HCT116 (cell line): ENCODE measurements around the gene LHPP. TPM values are rescaled to one million over a fixed set of nuclear protein-coding genes. Genes with fewer than 3 reads are reported as not detected.

Experiments used
- ATAC-seq: fragments of 200-7000 bp; cut with Tn5 transposase; 2 replicates; pipeline ENCODE4 v1.9.1; 2020; ENCODE audit warnings: mild to moderate bottlenecking, moderate library complexity
- BruUV-seq: library from RNA; stranded (reverse); fragments of 400-500 nt; replicated peaks from 2 replicates; lab custom pipeline; 2021; lab: Mats Ljungman, UMichigan
- CTCF ChIA-PET: fragments of 300-600 bp; sonication (Branson Sonifier 250); formaldehyde crosslinking; loops from one replicate; lab custom pipeline; 2021; ENCODE audit warnings: antibody characterized with exemption; lab: Charles Lee
- POLR2A ChIA-PET: fragments of 300-600, 350-600 bp; sonication (Branson Sonifier 250); formaldehyde crosslinking; loops from one replicate; lab custom pipeline; 2021; ENCODE audit warnings: antibody characterized with exemption; lab: Charles Lee
- RAD21 ChIA-PET, 2 experiments: fragments of 300-600 bp; sonication (Branson Sonifier 250); formaldehyde crosslinking; loops; one replicate each; lab custom pipeline; 2023; ENCODE audit warnings: low total read pairs in 2 of 2; ENCODE audit not compliant: uncharacterized antibody in 2 of 2, unreplicated experiment in 2 of 2, low non-redundant PET in 1 of 2; lab: Charles Lee
- DNase-seq: peaks from one replicate; pipeline ENCODE4 v3.0.0-alpha.2; 2010; ENCODE audit warnings: low read depth, low spot score
- H2AFZ ChIP-seq: fragments of 200-600 bp; shearing (Covaris generic), sonication (generic); 2 replicates; pipeline ENCODE4 v1.6.1; 2017; ENCODE audit warnings: low read depth, mixed run types, mixed read lengths, antibody characterized with exemption, low read length; ENCODE audit not compliant: poor library complexity, severe bottlenecking
- H3K27ac ChIP-seq: 2 replicates; pipeline ENCODE4 v1.5.1; 2012; ENCODE audit warnings: low read depth, low read length
- H3K27me3 ChIP-seq: fragments of 200-600 bp; sonication (generic); 2 replicates; pipeline ENCODE4 v1.6.1; 2016; ENCODE audit warnings: mixed run types, low read length, mixed read lengths; ENCODE audit not compliant: insufficient read depth
- H3K36me3 ChIP-seq, 2 experiments: fragments of 200-500 bp in 1 of 2; fragments of 200-600 bp in 1 of 2; sonication (Bioruptor generic) in 1 of 2; sonication (generic) in 1 of 2; 2 replicates each; pipeline versions ENCODE4 v1.5.1 to v1.6.1; 2014 to 2016; ENCODE audit warnings: low read length in 2 of 2, inconsistent platforms in 1 of 2, mixed read lengths in 1 of 2, mixed run types in 1 of 2; ENCODE audit not compliant: insufficient read depth in 2 of 2, control insufficient read depth in 1 of 2
- H3K4me1 ChIP-seq, 2 experiments: fragments of 200-600 bp in 1 of 2; sonication (generic) in 1 of 2; 2 replicates each; pipeline versions ENCODE4 v1.5.1 to v1.6.1; 2012 to 2017; ENCODE audit warnings: low read length in 2 of 2, inconsistent platforms in 1 of 2, mild to moderate bottlenecking in 1 of 2, mixed read lengths in 1 of 2, mixed run types in 1 of 2, moderate library complexity in 1 of 2; ENCODE audit not compliant: insufficient read depth in 2 of 2, control insufficient read depth in 1 of 2
- H3K4me2 ChIP-seq: fragments of 200-600 bp; sonication (generic); 2 replicates; pipeline ENCODE4 v1.6.1; 2017; ENCODE audit warnings: mixed run types, low read length, mixed read lengths
- H3K4me3 ChIP-seq, 2 experiments: fragments of 200-600 bp in 1 of 2; sonication (generic) in 1 of 2; replicated peaks in 1 of 2; 2 replicates each; pipeline ENCODE4 v1.5.1; 2011 to 2016; ENCODE audit warnings: low read length in 2 of 2, control low read depth in 1 of 2, low read depth in 1 of 2, mild to moderate bottlenecking in 1 of 2, mixed read lengths in 1 of 2, mixed run types in 1 of 2
- H3K79me2 ChIP-seq: fragments of 200-600 bp; sonication (generic); 2 replicates; pipeline ENCODE4 v1.6.1; 2017; ENCODE audit warnings: mild to moderate bottlenecking, mixed run types, low read length, moderate library complexity, mixed read lengths; ENCODE audit not compliant: insufficient read depth
- H3K9ac ChIP-seq: fragments of 200-600 bp; sonication (generic); 2 replicates; pipeline ENCODE4 v1.6.1; 2016; ENCODE audit warnings: low read length, mixed read lengths
- H3K9me2 ChIP-seq: fragments of 200-600 bp; sonication (generic), shearing (Covaris generic); 2 replicates; pipeline ENCODE4 v1.6.1; 2017; ENCODE audit warnings: mixed run types, mild to moderate bottlenecking, moderate library complexity; ENCODE audit not compliant: insufficient read depth
- H3K9me3 ChIP-seq, 2 experiments: fragments of 200-500 bp in 1 of 2; fragments of 200-600 bp in 1 of 2; sonication (Bioruptor generic) in 1 of 2; sonication (generic) in 1 of 2; 2 replicates each; pipeline ENCODE4 v1.6.1; 2014 to 2017; ENCODE audit warnings: low read length in 2 of 2, mixed read lengths in 2 of 2, inconsistent platforms in 1 of 2, low read depth in 1 of 2, mild to moderate bottlenecking in 1 of 2, mixed run types in 1 of 2, moderate library complexity in 1 of 2; ENCODE audit not compliant: control insufficient read depth in 1 of 2, insufficient read depth in 1 of 2
- H4K20me1 ChIP-seq: fragments of 200-600 bp; sonication (generic), shearing (Covaris generic); 2 replicates; pipeline ENCODE4 v1.6.1; 2017; ENCODE audit warnings: mixed run types, mild to moderate bottlenecking, moderate library complexity; ENCODE audit not compliant: insufficient read depth
- ATF3 ChIP-seq: IDR thresholded peaks from 2 replicates; pipeline ENCODE4 v1.6.1; 2012
- CBX3 ChIP-seq: IDR thresholded peaks from 2 replicates; pipeline ENCODE4 v1.6.1; 2012; ENCODE audit warnings: low read depth
- CEBPB ChIP-seq: IDR thresholded peaks from 2 replicates; pipeline ENCODE4 v1.6.1; 2012; ENCODE audit warnings: low read depth
- CTCF ChIP-seq, 3 experiments: fragments of 200-600 bp in 1 of 3; sonication (generic) in 1 of 3; IDR thresholded peaks in 2 of 3; conservative IDR thresholded peaks in 1 of 3; 2 replicates each; pipeline ENCODE4 v1.5.1; 2012 to 2017; ENCODE audit warnings: low read depth in 2 of 3, low read length in 2 of 3, antibody characterized with exemption in 1 of 3, borderline replicate concordance in 1 of 3, control low read depth in 1 of 3, mild to moderate bottlenecking in 1 of 3, mixed read lengths in 1 of 3, mixed run types in 1 of 3, moderate library complexity in 1 of 3; ENCODE audit not compliant: insufficient read depth in 1 of 3
- EZH2 ChIP-seq: fragments of 200-600 bp; sonication (generic); IDR thresholded peaks from 2 replicates; pipeline ENCODE4 v1.6.1; 2017; ENCODE audit warnings: antibody characterized with exemption, mixed run types
- EZH2phosphoT487 ChIP-seq: fragments of 200-600 bp; IDR thresholded peaks from 2 replicates; pipeline ENCODE4 v1.6.1; 2018; ENCODE audit warnings: antibody characterized with exemption, borderline replicate concordance
- FOSL1 ChIP-seq: IDR thresholded peaks from 2 replicates; pipeline ENCODE4 v1.6.1; 2012; ENCODE audit warnings: low read depth
- POLR2AphosphoS5 ChIP-seq: IDR thresholded peaks from 2 replicates; pipeline ENCODE4 v1.6.1; 2011; ENCODE audit warnings: mild to moderate bottlenecking, low read depth, low read length, moderate library complexity
- RAD21 ChIP-seq: IDR thresholded peaks from 2 replicates; pipeline ENCODE4 v1.6.1; 2012; ENCODE audit warnings: low read depth, mild to moderate bottlenecking
- SIN3A ChIP-seq: IDR thresholded peaks from 2 replicates; pipeline ENCODE4 v1.6.1; 2012; ENCODE audit warnings: low read depth
- SP1 ChIP-seq: IDR thresholded peaks from 2 replicates; pipeline ENCODE4 v1.6.1; 2012; ENCODE audit warnings: low read depth
- SRF ChIP-seq: IDR thresholded peaks from 2 replicates; pipeline ENCODE4 v1.6.1; 2012; ENCODE audit warnings: low read depth
- YY1 ChIP-seq: IDR thresholded peaks from 2 replicates; pipeline ENCODE4 v1.6.1; 2011; ENCODE audit warnings: low read length, low read depth, moderate library complexity, mild to moderate bottlenecking; ENCODE audit not compliant: insufficient replicate concordance; ENCODE audit errors: extremely low read depth
- ZBTB33 ChIP-seq: IDR thresholded peaks from 2 replicates; pipeline ENCODE4 v1.6.1; 2011; ENCODE audit warnings: mild to moderate bottlenecking, low read length, moderate library complexity; ENCODE audit not compliant: insufficient replicate concordance; ENCODE audit errors: extremely low read depth
- ZFX ChIP-seq: fragments of 450-650 bp; IDR thresholded peaks from 2 replicates; pipeline ENCODE4 v1.6.1; 2017
- ZNF274 ChIP-seq: fragments of 200-500 bp; sonication (Bioruptor generic); IDR thresholded peaks from 2 replicates; pipeline ENCODE4 v1.6.1; 2014; ENCODE audit warnings: mild to moderate bottlenecking, low read depth, low read length, inconsistent platforms
- intact Hi-C: fragments of 100-400 bp; cut with micrococcal nuclease; formaldehyde crosslinking; loops from 2 replicates; pipeline ENCODE4 v1.10.0; 2022
- total RNA-seq: library from RNA; stranded (reverse); gene quantifications from one replicate; pipeline ENCODE4 v1.2.1, GENCODE V29; 2021; ENCODE audit not compliant: unreplicated experiment
- TF ChIP-seq, protein P1 (sequence below): IDR thresholded peaks from 2 replicates; pipeline ENCODE4 v1.6.1; 2012

Gene LHPP
- total RNA-seq, 1 experiment from 2014 or later: 45.8 TPM

- Histone ChIP-seq H3K79me2 (no peaks in the 10 kb centered on the region), H4K20me1 (no peaks in the 10 kb centered on the region), H3K36me3 (no peaks in the 10 kb centered on the region), H3K27ac (no peak overlapping the region), H3K4me1 (no peaks in the 10 kb centered on the region), H3K9me3 (no peaks in the 10 kb centered on the region), H3K9me2 (no peaks in the 10 kb centered on the region), H3K27me3 (no peaks in the 10 kb centered on the region), H3K9ac (no peak overlapping the region), H3K4me2 (no peak overlapping the region), H2AFZ (no peak overlapping the region), H3K4me3 (no peak overlapping the region)
- no TSS peak for BruUV-seq
- DNase-seq (no peak), ATAC-seq (no peak)
- ChIA-PET CTCF (interaction anchor here (1.0 to 1.1 kb wide), 2 partner anchors 198 to 202 kb away, joined by 3 read pairs; no protein-coding TSS in a partner anchor), POLR2A (no interaction called here), RAD21 (no interaction called here)
- intact Hi-C loops: no loop called here
- TF ChIP-seq ZNF274 (no peak), RAD21 (no peak), EZH2phosphoT487 (no peak), FOSL1 (no peak), ZBTB33 (no peak), EZH2 (no peak), ATF3 (no peak), CBX3 (no peak), YY1 (no peak), CTCF (IDR thresholded peaks at IDR 0.05 in 2 of 3, conservative IDR thresholded peaks at IDR 0.05 in 1 of 3; ENCODE audit: borderline replicate concordance in 1 of 3, insufficient read depth in 1 of 3, low read depth in 2 of 3, low read length in 2 of 3) (no peak), SIN3A (no peak), CEBPB (no peak), ZFX (no peak), SP1 (no peak), SRF (no peak), POLR2AphosphoS5 (no peak)
- TF ChIP-seq, protein P1, sequence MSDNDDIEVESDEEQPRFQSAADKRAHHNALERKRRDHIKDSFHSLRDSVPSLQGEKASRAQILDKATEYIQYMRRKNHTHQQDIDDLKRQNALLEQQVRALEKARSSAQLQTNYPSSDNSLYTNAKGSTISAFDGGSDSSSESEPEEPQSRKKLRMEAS: no peak
Measured at GRCh38 chr10:124543146-124543545, 81.5 kb downstream of the LHPP start.
